Fibroblast of the conjunctiva (primary cell): ENCODE results near the gene SHISA6.

ENCODE experiments used
- DNase-seq: peaks from one replicate; pipeline ENCODE4 v3.0.0-alpha.2; 2010; ENCODE audit warnings: low read depth

SHISA6 gene

GRCh38 chr17:11459861-11460331 is 218.9 kb downstream of the SHISA6 start:
- no peak for DNase-seq

- DNase-seq, result no peak
Observed at GRCh38 chr17:11461993-11462548, 221.1 kb downstream of the SHISA6 start.

GRCh38 chr17:11467639-11468038 is 226.6 kb downstream of the SHISA6 start:
- DNase-seq, result no peak

GRCh38 chr17:11485336-11486100 is 244.5 kb downstream of the SHISA6 start:
- DNase-seq, result no peak

GRCh38 chr17:11486101-11486867 is 245.3 kb downstream of the SHISA6 start:
- DNase-seq, result no peak

GRCh38 chr17:11486868-11487310 is 245.9 kb downstream of the SHISA6 start:
- no peak for DNase-seq

- no peak for DNase-seq
Observed at GRCh38 chr17:11487469-11487868, 246.5 kb downstream of the SHISA6 start.

- no peak for DNase-seq
Observed at GRCh38 chr17:11488407-11488806, 247.4 kb downstream of the SHISA6 start.

GRCh38 chr17:11490171-11490755 is 249.2 kb downstream of the SHISA6 start:
- no peak for DNase-seq

- no peak for DNase-seq
Observed at GRCh38 chr17:11492511-11492910, 251.5 kb downstream of the SHISA6 start.

GRCh38 chr17:11493936-11494335 is 252.9 kb downstream of the SHISA6 start:
- no peak for DNase-seq

- DNase-seq, result no peak
Observed at GRCh38 chr17:11495613-11496012, 254.6 kb downstream of the SHISA6 start.

- DNase-seq, result no peak
Observed at GRCh38 chr17:11499881-11500280, 258.9 kb downstream of the SHISA6 start.

GRCh38 chr17:11503308-11504035 is 262.5 kb downstream of the SHISA6 start:
- DNase-seq, result no peak

- no peak for DNase-seq
Observed at GRCh38 chr17:11506635-11507034, 265.6 kb downstream of the SHISA6 start.

GRCh38 chr17:11511696-11512095 is 270.7 kb downstream of the SHISA6 start:
- no peak for DNase-seq

GRCh38 chr17:11514565-11514964 is 273.6 kb downstream of the SHISA6 start:
- no peak for DNase-seq

- no peak for DNase-seq
Observed at GRCh38 chr17:11514981-11515680, 274.1 kb downstream of the SHISA6 start.

GRCh38 chr17:11515901-11516300 is 274.9 kb downstream of the SHISA6 start:
- DNase-seq, result no peak

GRCh38 chr17:11535231-11535630 is 294.2 kb downstream of the SHISA6 start:
- no peak for DNase-seq

- no peak for DNase-seq
Observed at GRCh38 chr17:11538366-11538765, 297.4 kb downstream of the SHISA6 start.
